ENCODE results near the gene TBCK.

DNA sequence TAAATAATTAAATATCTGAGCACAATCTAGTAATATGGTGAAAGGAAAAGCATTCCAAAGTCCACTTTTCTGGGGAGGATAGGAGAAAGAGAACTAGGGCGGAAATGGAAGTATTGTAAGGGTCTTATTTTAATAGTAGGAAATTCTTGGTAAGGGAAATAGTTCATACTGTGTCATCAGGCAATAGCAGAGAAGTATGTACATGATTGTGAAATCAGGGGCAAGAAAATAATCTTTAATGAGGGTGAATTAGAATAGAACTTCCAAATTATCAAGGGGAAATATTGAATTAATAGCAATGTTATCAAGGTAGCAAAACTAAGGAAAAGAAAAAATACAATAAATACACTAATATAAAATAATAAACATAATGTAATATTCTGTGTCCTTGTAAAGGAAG is 37.8 kb upstream of the TBCK start:
- TF ChIP-seq CTCF (conservative IDR thresholded peaks at IDR 0.05; ENCODE audit: low read depth, low read length) = no peak
- TF ChIP-seq EZH2 (IDR thresholded peaks at IDR 0.05; ENCODE audit: borderline replicate concordance, low read depth, low read length, poor library complexity, severe bottlenecking) = no peak

All from A673 (cell line).